IPS DF 4.7 (cell line): ENCODE data around the gene NRSN2.

ENCODE experiments used
- DNase-seq: peaks from one replicate; pipeline ENCODE4 v3.0.0-alpha.2; 2013; ENCODE audit warnings: low spot score; ENCODE audit errors: extremely low read depth

Gene NRSN2

DNA sequence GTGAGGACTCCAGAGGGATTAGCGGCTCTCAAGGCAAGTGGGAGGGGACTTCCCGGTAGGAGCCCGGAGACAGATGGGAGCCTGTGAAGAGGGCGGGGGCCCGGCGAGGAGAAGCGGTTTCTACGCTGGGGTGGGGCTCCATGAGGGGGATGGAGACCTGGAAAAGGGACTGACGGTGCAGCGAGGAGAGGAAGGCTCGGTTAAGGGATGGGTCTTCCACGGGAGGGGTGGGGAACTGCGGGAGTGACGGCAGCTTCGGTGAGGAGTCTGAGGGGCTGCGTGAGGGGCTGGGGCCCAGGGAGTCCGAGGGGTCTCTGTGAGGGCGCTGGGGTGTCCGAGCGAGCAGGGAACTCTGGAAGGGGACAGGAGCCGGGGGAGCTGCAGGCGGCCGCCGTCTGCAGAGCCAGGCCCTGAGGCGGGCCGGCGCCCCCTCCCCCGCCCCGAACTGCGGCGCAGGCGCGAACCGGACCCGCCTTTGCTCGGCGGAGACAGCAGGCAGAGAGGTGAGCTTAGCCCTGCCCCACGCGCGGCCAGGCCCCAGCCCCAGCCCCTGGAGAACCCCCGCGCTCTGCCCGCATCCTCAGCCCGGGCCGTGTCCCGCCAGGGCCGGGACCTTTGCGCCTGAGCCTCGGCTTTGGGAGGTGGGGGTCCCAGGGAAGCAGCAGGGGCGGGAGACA is at the start of gene NRSN2:
Gene NRSN2, plus strand, starts transcription at position 472 of the 677 bp plus-strand sequence. CDS start 2,533 bp downstream, outside the sequence.
- DNase-seq, result no peak

- no peak for DNase-seq
Observed at GRCh38 chr20:297925-298775, 48.8 kb upstream of the NRSN2 start.

- DNase-seq, result no peak
Observed at GRCh38 chr20:298776-299391, 48.0 kb upstream of the NRSN2 start.

- DNase-seq, result no peak
Observed at GRCh38 chr20:300345-300990, 46.4 kb upstream of the NRSN2 start.

DNA sequence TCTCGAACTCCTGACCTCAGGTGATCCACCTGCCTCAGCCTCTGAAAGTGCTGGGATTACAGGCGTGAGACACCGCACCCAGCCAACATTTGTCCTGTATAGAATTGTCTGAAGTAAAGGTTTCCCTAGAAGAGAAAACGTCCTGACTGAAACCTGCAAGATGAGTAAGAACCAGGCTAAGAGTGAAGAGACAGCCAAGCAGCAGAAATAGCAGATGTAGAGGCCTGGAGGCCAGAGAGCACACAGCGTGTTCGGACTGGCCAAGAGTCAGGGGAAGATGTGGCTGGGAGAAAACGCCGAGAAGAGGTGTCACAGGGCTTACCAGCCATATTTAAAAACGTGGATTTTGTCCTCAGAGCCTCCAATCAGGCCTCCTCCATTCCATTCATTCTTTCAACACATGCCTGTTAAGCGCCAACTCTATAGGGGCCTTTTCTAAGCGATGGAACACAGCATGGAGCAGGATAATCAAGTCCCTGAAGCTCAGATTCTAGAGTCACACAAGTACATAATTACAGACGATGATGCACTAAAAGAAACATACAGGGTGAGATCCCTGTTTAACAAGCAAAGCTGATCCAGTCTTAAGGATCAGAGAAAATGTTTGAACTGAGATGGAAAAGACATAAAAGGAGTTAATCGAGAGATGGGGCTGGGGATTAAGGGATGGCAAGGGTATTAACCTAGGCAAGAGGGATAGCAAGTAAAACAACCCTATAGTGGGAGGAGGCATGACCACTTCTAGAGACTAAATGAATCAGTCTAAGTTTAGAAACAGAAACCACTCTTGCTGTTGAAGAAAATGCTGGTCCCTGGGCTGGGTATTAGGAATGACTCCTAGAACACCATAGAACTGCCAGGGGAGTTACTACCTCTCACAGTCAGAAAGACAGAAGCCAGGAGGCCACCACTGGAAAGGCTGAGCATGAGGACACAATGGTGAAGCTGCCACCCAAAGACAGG is 44.7 kb upstream of the NRSN2 start:
- DNase-seq, result no peak

GRCh38 chr20:305745-306144 is 41.2 kb upstream of the NRSN2 start:
- DNase-seq, result no peak

GRCh38 chr20:308427-309038 is 38.4 kb upstream of the NRSN2 start:
- DNase-seq, result no peak

DNA sequence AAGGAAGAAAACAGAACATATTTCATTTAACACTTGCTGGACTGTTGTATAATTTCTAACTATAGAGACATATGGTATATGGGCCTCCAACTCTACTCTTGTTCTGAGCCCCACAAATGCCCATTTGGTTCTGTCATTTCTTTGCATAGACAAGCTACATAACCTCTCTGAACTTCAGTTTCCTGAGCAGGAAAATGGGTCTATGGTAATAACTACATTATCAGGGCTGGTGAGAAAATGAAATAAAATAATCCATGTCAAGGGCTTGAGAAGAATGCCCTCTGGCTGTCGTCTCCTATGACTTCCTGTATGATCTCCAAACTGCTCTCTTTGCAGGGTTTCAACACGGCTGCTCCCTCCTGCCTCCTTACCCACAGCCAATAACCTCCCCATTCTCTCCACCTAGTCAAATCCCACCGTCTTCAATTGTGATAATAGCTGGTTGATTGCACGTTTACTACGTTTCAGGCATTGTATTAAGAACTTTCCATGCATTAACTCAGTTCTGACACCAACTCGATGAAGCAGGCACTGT is 37.5 kb upstream of the NRSN2 start:
- no peak for DNase-seq

DNA sequence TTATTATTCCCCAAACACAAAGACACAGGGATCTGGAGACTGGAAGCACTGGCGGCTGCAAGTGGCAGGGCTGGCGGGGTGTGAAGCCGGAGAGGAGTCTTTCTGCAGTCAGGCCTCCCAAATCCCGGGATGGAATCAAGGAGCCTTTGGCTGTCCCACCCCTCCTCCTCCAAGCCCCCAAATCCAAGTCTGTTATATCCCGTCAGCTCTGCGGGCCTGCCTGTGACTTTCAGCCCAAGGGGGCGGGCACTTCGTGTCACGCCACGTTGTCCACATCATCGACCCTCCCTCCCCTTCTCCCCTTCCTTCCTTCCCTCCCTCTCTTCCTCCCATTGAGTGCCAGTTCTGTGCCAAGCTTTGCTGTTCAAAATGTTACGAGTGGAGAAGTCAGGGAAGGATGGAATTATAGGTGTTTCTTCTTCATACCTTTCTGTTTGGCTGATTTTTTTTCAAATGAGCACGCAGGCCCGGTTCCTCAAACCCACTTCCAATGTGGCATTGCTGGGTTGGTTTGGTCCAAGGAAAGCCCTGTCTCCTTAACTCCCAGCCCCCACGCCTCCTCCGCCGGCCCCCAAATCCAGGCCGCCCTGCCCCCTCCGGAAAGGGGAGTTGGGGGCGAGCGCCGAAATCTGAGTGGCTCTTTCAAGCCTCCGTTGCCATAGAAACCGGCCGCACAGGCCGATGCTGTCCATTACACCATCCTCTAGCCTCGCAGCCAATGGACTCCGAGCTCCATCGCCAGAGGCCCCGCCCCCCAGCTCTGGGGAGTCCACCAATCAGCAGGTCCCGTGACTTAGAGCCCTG is 36.9 kb upstream of the NRSN2 start:
- no peak for DNase-seq

DNA sequence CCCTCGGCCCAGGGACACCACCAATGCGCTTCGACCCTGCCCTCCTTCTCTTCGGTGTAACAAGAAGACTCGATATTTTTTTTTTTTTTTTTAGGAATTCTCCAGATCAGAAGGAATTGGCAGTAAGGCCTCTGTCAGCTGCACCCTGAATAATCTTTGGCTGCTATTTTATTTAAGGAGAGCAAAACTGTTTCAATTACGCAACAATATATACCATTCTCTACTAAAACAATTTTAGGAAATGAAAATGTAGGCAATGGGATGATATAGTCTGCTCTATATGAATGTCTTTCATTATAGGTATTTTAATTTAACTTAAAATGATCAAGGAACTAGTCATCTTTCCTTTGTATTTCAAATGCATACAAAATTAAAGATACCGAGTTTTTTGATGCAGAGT is 36.3 kb upstream of the NRSN2 start:
- no peak for DNase-seq

- no peak for DNase-seq
Observed at GRCh38 chr20:311609-312008, 35.3 kb upstream of the NRSN2 start.

DNA sequence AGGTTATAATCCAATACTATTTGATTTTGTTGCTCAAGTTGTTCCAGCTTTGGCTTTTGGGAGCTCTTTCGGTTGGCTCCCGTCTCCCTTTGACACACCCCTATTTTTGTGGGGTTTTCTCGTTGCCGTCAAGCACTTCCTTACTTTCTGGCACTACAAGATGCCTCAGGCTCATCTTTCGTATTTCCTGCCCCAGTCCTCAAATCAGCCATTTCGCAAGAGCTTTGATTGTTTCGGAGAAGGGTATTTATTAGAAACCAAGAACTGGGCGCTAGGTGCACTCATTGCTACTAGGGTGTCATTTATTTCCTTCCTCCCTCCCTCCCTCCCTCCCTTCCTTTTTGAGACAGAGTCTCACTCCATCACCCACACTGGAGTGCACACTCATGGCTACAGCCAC is 34.8 kb upstream of the NRSN2 start:
- DNase-seq, result no peak

- no peak for DNase-seq
Observed at GRCh38 chr20:312866-313265, 34.0 kb upstream of the NRSN2 start.

- DNase-seq, result no peak
Observed at GRCh38 chr20:313402-313801, 33.5 kb upstream of the NRSN2 start.

DNA sequence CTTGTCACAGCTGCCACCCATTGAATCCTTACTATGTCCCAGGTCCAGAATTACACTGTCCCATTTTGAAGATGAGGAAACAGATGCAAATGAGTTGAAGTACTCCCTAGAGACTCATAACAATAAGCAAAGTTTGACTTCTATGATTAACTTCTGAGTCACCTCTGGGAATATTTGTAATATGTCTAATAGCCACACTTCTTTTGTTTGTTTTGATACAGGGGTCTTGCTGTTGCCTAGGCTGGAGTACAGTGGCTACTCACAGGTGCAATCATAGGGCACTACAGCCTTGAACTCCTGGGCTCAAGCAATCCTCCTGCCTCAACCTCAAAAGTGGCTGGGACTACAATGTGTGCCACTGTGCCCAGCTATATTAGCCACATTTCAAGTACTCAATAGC is 33.0 kb upstream of the NRSN2 start:
- no peak for DNase-seq

DNA sequence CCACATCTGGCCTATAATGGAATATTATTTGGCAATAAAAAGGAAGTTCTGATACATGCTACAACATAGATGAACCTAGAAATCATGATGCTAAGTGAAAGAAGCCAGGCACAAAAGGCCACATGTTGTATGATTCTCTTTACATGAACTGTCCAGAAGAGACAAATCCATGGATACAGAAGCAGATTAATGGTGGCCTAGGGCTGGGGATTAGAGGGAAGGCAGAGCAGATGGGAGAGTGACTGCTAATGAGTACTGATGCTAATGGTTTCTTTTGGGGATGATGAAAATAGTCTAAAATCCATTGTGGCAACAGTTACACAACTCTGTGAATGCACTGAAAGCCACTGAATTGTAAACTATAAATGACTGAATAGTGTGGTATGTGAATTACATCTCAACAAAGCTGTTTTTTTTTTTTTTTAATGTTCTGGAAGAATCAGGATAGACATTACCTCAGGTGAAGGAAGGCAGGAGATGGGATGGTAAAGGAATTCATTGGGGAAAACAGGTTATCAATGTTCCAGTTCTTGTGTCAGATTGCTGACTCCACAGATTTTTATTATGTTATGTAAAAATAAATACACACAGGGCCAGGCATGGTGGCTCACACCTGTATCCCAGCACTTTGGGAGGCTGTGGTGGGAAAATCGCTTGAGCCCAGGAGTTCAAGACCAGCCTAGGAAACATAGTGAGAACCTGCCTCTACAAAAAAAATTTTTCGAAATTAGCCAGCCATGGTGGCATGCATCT is 30.4 kb upstream of the NRSN2 start:
- DNase-seq, result no peak

DNA sequence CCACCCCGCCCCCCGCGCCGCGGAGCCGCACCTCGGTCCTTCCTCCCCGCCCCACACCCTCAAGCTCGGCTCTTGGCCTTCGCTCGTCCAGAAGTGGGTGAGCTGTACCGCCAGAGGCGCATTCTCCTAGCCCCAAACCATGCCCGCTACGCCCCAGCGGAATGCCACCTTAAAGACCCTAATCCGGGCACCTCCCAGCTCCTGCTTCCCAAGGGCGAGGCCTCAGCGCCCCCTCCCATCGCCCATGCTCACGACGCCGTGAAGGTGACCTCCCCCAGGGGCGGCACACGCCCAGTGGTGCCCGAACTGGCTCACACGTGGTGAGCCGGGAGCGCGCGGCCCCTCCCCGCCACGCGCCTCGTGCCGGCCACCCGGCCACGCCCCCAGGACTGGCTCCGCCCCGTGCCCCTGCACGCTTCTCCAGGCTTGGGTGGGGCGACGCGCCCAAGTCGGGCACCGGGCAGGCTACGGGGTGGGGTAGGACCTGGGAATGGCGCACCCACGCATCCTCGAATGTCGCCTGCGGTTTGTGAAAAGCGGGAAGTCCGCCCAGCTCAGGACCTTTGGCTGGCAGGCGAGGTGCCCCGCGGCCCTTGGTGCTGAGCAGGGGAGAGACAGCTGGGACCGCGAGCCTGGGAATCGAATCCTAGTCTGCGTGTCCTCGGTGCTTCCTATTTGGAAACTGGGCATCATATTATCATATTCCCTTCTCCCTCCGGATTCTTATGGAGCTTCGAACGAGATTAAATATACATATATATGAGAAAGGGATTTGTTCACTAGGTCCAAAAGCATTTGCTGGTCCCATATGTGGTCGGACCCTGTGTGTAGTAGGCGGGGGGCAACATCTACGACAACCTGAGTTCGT is 22.5 kb upstream of the NRSN2 start:
- no peak for DNase-seq
